ENCODE results near the gene KRT85.

KRT85 gene

GRCh38 chr12:52364901-52365489 lies 2.3 kb downstream of the KRT85 start:
- no peak for DNase-seq

GRCh38 chr12:52364061-52364460 lies 3.2 kb downstream of the KRT85 start:
- no peak for DNase-seq

- DNase-seq, result no peak
Observed at GRCh38 chr12:52363111-52363679, 4.1 kb downstream of the KRT85 start.

DNA sequence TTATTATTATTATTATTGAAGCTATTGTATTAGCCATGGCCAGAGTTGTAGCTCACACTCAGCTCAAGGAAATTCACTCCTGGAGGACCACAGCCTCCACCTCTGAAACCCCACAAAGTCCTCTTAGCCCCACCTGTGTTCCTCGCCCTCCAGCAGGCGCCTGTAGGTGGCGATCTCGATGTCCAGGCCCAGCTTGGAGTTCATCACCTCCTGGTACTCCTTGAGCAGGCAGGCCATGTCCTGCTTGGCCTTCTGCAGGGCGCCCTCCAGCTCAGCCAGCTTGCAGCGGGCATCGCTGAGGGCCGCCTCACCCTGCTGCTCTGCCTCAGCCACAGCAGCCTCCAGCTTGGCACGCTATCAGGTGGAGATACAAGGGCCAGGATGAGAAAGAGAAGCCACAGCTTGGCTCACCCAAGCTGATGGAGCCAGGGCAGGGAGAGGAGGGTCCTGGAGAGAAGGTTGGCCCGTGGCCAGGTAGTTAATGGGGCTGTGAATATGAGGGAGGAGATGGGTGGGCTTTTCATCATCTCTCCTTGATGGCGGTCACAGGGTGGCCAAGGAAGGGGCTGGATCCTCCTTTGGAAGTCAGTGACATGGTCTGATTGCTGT lies 5.1 kb downstream of the KRT85 start:
- no peak for DNase-seq

- DNase-seq, result no peak
Observed at GRCh38 chr12:52361553-52361952, 5.7 kb downstream of the KRT85 start.

- DNase-seq, result no peak
Observed at GRCh38 chr12:52360663-52361271, 6.5 kb downstream of the KRT85 start.

- DNase-seq, result no peak
Observed at GRCh38 chr12:52360106-52360662, 7.1 kb downstream of the KRT85 start.

- no peak for DNase-seq
Observed at GRCh38 chr12:52359621-52360061, 7.6 kb downstream of the KRT85 start.

DNA sequence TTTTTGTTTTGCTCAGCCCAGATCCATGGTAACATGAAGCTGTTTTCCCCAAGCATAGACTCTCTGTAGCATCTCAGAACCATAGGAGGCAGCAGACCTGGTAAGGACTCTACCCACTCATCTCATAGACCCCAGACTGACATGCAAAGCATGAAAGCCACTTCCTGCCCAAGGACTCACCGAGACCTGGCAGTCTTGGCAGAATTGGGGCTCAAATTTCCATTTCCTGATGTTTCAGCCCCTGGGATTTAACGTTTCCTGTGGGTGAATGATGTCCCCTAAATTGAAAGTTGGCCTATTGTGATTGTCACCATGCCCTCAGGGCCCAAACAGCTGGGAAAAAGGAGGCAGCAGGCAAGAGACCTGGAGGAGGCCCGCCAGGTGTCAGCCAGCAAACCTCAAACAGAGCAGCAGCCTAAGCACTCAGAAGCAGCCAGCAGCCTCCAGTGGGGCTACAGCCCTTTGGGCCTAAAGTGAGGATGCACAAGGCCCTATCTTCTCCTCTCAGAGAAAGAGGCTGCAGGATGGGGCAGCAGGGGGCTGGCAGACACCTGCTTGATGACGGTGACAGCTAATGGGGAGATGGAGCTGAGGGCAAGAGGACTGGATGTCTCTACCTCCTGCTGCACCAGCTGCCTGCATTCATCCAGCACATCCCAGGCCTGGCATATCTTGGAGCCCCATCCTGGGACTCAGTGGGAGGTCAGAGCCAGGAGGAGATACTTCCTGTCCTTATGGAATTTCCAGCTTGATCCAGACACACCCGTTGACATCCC lies 8.5 kb downstream of the KRT85 start:
- DNase-seq, result no peak

GRCh38 chr12:52356762-52357580 lies 10.3 kb downstream of the KRT85 start:
- DNase-seq, result no peak

GRCh38 chr12:52356031-52356761 lies 11.1 kb downstream of the KRT85 start:
- no peak for DNase-seq

GRCh38 chr12:52355176-52355575 lies 12.1 kb downstream of the KRT85 start:
- DNase-seq, result no peak

DNA sequence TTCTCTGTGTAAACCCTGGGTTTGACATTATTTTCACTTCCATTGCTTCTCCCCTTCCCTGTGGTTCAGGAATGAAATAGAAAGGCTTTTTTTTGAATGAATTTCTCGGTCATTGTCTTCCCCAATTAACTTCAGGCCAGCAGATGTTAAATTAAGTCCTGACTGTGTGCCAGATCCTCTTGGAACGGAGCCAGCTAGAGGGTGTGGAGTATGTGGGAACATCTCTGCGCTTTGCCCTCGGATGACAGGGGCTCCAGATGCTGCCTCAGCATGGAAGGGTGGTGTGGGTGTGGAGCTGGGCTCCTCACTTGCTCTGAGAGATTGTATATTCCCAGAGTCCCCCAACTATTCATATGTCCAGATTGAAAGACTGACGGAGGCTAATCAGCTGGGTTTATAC lies 13.1 kb downstream of the KRT85 start:
- peak; percentile 84 for DNase-seq

DNA sequence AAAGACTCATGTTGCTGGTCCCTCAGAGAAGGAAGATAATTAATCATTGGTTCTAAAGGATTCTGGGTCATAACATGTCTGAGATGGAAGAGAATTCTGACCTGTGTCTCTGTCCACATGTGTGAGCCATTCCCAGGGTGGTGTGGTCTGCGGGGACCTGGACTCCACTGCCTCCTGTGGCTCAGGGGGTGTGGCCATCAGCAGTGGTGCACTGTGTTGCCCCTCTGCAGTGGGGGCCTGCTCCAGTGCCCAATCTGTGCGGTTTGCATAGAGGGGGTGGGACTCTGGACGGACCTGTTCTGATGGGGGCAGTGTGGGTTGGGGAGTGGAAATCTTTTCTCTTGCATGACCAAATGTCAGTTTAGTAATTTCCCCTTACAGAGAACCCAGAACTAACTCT lies 13.5 kb downstream of the KRT85 start:
- no peak for DNase-seq

GRCh38 chr12:52352951-52353350 lies 14.3 kb downstream of the KRT85 start:
- DNase-seq, result no peak

GRCh38 chr12:52351196-52352059 lies 15.9 kb downstream of the KRT85 start:
- DNase-seq, result no peak

DNA sequence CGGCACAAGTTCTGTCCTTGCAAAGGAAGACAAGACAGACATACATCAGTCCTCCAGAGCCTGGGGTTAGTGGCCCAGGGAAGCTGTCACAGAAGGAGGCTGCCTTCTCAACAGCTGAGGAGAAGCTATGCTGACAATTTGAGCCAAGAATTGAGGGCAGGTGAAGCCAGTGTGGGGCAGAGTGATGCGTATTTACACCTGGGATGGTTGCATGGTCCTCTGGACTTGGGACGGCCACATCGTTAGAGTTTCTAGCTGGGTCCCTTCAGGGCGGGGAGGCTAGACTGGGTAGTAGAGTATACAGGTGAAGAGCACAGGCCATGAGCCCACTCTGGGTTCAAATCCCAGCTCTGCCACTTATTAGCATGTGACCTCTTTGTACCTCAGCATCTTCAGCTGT lies 16.5 kb downstream of the KRT85 start:
- DNase-seq, result no peak

DNA sequence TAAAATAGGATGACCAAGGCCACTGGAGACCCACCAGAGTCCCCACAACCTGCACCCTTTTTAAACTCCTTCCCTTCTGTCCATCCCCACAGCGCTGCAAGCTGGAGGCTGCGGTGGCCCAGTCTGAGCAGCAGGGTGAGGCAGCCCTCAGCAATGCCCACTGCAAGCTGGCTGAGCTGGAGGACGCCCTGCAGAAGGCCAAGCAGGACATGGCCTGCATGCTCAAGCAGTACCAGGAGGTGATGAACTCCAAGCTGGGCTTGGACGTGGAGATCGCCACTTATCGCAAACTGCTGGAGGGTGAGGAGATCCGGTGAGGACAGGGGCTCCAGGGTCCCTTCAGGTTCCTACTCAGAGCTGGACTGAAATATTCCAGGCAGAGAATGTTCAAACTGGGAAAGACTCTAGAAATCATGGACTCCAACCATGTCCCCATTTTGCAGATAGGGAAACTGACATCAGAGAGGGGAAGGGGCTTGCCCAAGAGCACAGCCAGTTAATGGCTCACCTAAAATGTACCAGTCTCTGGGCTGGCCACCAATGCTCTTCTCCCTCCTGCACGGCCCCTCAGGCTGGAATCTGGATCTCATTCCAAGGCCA lies 17.2 kb downstream of the KRT85 start:
- no peak for DNase-seq

GRCh38 chr12:52349196-52349595 lies 18.1 kb downstream of the KRT85 start:
- no peak for DNase-seq

Measured in NCI-H1694 treated with DMSO at 0.1 percent for 48 hours (cell line).